Erythroblast (primary cell): Measurements from ENCODE around the gene KCNK18.

Source experiments
- GATA1 ChIP-seq: IDR thresholded peaks from 2 replicates; pipeline ENCODE4 v1.6.1; 2011; ENCODE audit warnings: low read depth, mild to moderate bottlenecking, control low read depth, low read length, moderate library complexity
- POLR2A ChIP-seq: IDR thresholded peaks from 2 replicates; pipeline ENCODE4 v1.6.1; 2011; ENCODE audit warnings: mild to moderate bottlenecking, low read length

GRCh38 chr10:117217196-117217761 lies 20.0 kb downstream of the KCNK18 start:
- no peak for TF ChIP-seq POLR2A
- no peak for TF ChIP-seq GATA1
